CD1c-positive myeloid dendritic cell (primary cell): ENCODE data around the gene SPOCK3.
"Not testable (repeated sequence)": the region's sequence is repeated elsewhere in the genome, so short reads cannot be mapped to it uniquely, and the experiment has no call there.

Experiments used
- DNase-seq: peaks from one replicate; pipeline ENCODE4 v3.0.0-alpha.2; 2016; ENCODE audit errors: extremely low spot score

Gene SPOCK3

GRCh38 chr4:167234316-167234881 lies at the start of gene SPOCK3:
SPOCK3 (minus strand) TSS chr4:167234494.
- peak; percentile 18 for DNase-seq

DNA sequence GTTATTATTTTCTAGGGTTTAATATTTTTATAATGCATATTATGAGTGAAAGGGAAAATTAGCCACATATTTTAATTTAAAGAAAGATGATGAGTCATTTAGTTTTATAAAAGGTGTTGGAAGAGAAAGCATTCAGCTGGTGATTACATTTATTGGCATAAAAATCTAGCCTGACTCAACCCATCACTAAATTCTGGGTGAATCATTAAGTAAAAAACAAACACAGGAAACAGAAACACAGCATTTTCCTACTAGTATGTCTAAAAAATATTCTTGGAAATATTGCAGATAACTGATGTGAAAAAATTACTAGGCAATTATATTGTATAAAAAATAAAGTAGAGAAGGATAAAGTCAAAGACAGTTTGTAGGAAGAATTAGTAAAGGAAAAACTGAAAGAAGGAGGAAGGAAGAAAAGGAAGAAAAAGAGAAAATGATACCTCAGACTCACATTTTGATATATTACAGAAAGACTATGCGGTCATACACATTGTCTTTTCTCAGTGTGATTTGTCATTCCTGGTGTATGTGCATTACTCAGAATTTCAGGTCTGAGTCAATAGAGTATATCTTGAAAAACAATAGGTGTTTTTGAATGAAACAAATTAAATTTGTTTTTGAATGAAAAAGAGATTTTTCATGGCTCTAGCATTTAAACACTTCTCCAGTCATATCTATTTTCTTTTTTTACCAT lies 48.0 kb upstream of the SPOCK3 start:
- DNase-seq, result no peak

- not testable (repeated sequence) for DNase-seq
Observed at GRCh38 chr4:167281545-167281944, 47.3 kb upstream of the SPOCK3 start.

DNA sequence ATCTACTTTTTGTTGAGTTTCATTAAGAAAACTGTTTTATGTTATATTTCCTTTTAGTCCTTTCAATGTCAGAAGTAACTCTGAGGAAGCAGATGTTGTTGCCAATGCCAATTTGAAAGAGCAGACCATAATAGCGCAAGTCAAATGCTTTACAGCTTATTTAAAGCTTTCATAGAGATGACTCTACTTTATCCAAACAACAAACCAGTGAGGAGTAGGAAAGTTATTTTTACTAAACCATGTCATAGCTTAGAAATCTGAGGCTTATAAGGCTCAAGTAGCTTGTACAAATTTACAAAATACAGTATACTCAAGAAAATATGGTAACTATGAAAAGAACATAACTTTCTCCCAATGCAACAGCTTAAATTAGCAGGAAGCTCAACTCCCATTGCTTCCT lies 40.1 kb upstream of the SPOCK3 start:
- DNase-seq, result no peak

GRCh38 chr4:167265231-167265630 lies 30.9 kb upstream of the SPOCK3 start:
- no peak for DNase-seq

- DNase-seq, result no peak
Observed at GRCh38 chr4:167248271-167248670, 14.0 kb upstream of the SPOCK3 start.

- DNase-seq, result no peak
Observed at GRCh38 chr4:167239627-167240026, 5.3 kb upstream of the SPOCK3 start.

DNA sequence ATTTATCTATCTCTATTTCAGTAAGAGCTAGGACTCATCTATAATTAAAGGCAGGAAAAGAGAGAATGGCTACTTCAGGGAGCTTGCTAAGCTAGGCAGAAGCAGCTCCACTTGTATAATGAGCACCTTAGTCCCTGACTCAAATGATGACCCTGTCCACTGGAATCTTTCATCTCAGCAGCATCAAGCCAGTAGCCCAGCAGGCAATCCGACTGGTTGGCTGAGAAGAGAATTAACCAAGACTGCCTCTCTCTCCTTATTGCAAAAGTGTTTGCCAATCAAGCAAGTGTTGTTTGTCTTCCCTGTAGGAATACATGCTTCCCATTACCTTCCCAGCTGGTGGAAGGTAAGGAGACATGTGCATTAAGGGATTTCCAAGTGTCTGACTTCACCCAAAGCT lies 3.9 kb upstream of the SPOCK3 start:
- no peak for DNase-seq

- peak; percentile 54 for DNase-seq
Observed at GRCh38 chr4:167233685-167234315, 494 bp downstream of the SPOCK3 start.

DNA sequence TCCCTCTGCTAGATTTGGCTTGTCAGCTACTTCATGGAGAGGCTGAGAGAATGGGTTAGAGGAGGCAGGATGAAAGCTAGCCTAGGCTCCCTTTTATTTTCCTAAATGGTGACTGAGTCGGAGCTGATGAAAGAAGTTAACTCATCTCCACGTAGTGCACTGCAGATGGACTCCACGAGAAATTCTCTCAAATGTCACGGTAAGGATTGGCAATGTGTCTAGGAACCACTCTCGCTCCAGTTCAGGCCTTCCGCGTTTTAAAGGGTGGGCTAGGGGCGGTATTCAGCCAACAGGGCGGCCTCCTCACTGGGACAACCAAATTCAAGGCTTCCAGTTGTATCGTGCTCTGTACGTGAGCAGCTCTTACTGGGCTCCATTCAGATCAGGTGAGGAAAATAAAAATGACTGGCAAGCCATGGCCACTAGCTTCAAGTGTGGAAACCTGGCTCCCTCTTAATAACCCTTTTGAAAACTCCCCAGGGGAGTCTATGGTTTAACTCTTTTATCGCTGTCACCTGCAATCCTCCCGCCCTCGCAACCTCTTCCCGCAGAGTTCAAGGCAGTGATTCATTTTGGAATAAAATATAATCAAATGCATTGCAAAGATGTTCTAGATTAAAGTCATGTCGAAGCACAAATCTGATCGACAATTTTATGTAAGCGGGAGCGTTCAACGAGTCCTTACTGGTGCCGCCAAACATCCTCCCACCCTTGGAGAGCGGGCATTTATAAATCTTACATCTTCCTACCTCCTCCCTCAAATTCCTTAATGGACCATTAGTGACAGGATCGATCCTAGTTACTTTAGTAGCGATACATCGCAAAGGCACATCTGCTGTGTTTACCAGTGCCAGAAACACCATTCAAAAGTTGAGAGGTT lies 1.2 kb downstream of the SPOCK3 start:
- no peak for DNase-seq

DNA sequence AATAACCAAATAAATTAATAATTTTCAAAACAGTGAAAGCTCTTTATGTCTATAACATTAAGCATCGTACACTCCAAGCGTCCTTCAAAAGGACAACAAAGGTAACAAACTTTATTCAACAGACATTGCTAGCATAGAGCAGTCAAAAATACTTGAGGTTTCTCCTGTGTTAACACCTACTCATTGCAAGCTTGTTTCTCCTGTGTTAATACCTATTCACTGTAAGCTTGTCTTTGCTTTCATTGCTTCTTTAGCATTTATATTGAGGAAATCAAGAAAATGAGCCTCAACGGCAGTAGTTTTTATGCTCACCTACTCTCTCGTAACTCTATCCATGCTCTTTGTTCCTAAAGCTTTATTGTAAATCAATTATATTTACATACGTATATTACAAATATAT lies 3.5 kb downstream of the SPOCK3 start:
- DNase-seq, result no peak

DNA sequence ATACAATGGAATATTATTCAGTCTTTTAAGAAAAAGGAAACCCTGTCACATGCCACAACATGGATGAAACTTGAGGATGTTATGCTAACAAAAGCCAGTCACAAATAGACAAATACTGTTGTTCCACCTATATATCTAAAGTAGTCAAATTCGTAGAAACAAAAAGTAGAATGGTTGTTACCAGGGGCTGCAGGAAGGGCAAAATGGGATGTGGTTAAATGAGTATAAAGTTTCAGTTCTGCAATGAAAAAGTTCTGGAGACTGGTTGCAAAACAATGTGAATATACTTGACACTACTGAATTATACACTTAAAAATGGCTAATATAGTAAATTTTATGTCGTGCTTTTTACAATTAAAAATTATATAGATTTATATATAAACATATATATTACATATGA lies 12.2 kb downstream of the SPOCK3 start:
- peak; percentile 80 for DNase-seq

- no peak for DNase-seq
Observed at GRCh38 chr4:167221084-167221483, 13.2 kb downstream of the SPOCK3 start.

GRCh38 chr4:167218022-167218608 lies 16.2 kb downstream of the SPOCK3 start:
- no peak for DNase-seq

- no peak for DNase-seq
Observed at GRCh38 chr4:167216783-167217182, 17.5 kb downstream of the SPOCK3 start.

GRCh38 chr4:167210166-167210565 lies 24.1 kb downstream of the SPOCK3 start:
- DNase-seq, result no peak

DNA sequence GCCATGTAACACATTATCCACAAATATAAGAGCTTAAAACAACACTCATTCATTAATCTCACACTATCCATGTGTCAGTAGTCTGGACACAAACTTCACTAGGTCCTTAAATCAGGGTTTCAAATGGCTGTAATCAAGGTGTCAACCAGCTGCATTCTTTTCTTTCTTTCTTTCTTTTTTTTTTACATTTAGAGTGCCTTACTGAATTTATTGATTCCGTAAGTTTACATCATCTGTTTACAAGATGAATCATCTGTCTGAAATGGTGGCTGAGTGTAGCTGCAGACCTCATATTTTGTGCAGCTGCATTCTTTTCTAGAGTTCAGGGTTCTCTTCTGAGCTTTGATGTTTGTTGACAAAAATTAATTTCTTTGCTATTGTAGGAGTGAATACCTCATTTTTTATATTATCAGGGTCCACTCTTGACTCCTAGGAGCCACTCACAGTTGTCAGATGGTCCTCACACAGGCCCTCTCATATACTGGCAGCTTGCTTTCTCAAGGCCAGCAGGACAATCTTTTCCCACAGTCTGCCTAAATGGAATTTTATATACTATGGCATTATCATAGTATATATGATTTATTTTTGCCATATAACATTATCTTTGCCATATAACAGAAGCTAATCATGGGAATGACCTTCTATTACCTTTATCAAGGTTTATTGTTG lies 37.8 kb downstream of the SPOCK3 start:
- DNase-seq, result no peak

- DNase-seq, result no peak
Observed at GRCh38 chr4:167190379-167190778, 43.9 kb downstream of the SPOCK3 start.

GRCh38 chr4:167185465-167185864 lies 48.8 kb downstream of the SPOCK3 start:
- DNase-seq, result no peak

- no peak for DNase-seq
Observed at GRCh38 chr4:167183036-167183435, 51.3 kb downstream of the SPOCK3 start.

- DNase-seq, result no peak
Observed at GRCh38 chr4:167177925-167178324, 56.4 kb downstream of the SPOCK3 start.
